ENCODE results near the gene PROSER1. TPM values are rescaled to one million over a fixed set of nuclear protein-coding genes. Genes with fewer than 3 reads are reported as not detected.

Gene PROSER1
- total and polyA plus RNA-seq, 2 of the 4 experiments (the other 2 are of a cell fraction), result 2.0 to 13.4 TPM

DNA sequence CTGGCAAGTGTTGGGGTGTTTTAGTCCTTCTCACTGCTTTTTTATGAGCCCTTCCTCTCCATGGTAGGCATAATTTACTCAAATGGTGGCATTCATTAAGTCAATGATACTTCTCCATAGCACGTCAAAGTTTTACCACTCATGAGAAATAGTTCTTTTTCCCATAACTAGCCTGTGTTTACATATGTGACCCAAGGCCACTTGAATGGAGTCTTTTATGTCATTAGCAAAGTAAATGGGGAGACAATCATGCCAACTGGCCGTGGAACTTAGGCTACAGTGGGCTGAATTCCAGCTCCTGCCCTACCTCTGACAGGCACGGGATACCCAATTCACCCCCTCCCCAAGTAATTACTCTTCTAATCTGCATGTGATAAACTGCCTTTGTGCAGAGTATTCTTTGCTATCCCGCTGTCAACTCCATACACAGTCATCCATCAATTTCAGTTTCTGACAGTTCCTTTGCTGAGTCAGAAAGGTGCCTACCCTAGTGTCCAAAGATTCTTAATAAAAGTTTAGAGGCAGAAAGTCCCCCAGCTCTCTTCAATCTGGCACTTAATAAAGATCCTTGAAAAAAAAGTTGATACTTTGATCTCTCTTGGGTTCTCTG is 16.9 kb downstream of the PROSER1 start:
- in situ Hi-C loops (cut with MboI; ENCODE audit: low sequenced_read_pairs) (no loop called here), intact Hi-C loops (cut with micrococcal nuclease) (no loop called here), dilution Hi-C loops (cut with HindIII; ENCODE audit: low sequenced_read_pairs, unreplicated experiment) (no loop called here)
- Histone ChIP-seq H3K9ac (ENCODE audit: low read depth, low read length) (no peak overlapping the region), H3K27me3 (ENCODE audit: control insufficient read depth, insufficient read depth, low read length) (no peaks in the 10 kb centered on the region), H2BK15ac (ENCODE audit: low read depth, low read length) (no peak overlapping the region), H2AK5ac (ENCODE audit: low read depth, low read length) (no peak overlapping the region), H3K56ac (ENCODE audit: extremely low read depth, insufficient read depth, low read length) (no peak overlapping the region), H3K23ac (ENCODE audit: low read depth, low read length) (no peak overlapping the region), H2AFZ (replicated peaks; ENCODE audit: low read length, poor library complexity) (no peak overlapping the region), H4K20me1 (ENCODE audit: insufficient read depth, low read length) (no peaks in the 10 kb centered on the region), H3K9me1 (ENCODE audit: insufficient read depth, low read length) (no peaks in the 10 kb centered on the region; the same call in 1 of the 2 replicates), H2BK120ac (ENCODE audit: low read depth, low read length) (no peak overlapping the region), H3K4me2 (ENCODE audit: low read depth, low read length) (no peak overlapping the region), H4K5ac (ENCODE audit: low read depth, low read length) (no peak overlapping the region), H3K4me1 (ENCODE audit: control insufficient read depth, insufficient read depth, low read length) (peaks cover 4% of the 10 kb centered on the region), H2BK5ac (ENCODE audit: low read depth, low read length, poor library complexity, severe bottlenecking) (no peak overlapping the region), H4K91ac (ENCODE audit: insufficient read depth, low read depth, low read length) (no peak overlapping the region), H3K4ac (ENCODE audit: low read depth, low read length) (no peak overlapping the region), H2AK9ac (replicated peaks; ENCODE audit: low read depth, low read length, poor library complexity) (no peak overlapping the region), H4K8ac (ENCODE audit: low read depth in 2 of 2, low read length in 2 of 2) (no peak overlapping the region), H3K79me1 (ENCODE audit: low read depth in 1 of 2, low read length in 2 of 2) (peaks cover 0 to 2% of the 10 kb centered on the region in 2 experiments; a peak in 1 of 4 replicates), H3K36me3 (ENCODE audit: control insufficient read depth, insufficient read depth, low read length) (peaks cover 17% of the 10 kb centered on the region), H3K14ac (replicated peaks; ENCODE audit: low read depth, low read length) (no peak overlapping the region), H3K18ac (ENCODE audit: low read depth, low read length) (no peak overlapping the region), H2BK20ac (ENCODE audit: low read depth, low read length) (no peak overlapping the region), H3K9me3 (ENCODE audit: control insufficient read depth, insufficient read depth, low read length) (no peaks in the 10 kb centered on the region), H3K4me3 (ENCODE audit: insufficient read depth, low read depth, low read length) (no peak overlapping the region), H3K27ac (ENCODE audit: insufficient read depth, low read length) (no peak overlapping the region)
- no peak for DNase-seq
- BruUV-seq (replicated peaks), result no TSS peak
- no peak for TF ChIP-seq MAZ (IDR thresholded peaks at IDR 0.05; ENCODE audit: borderline replicate concordance, low read depth, low read length)
- TF ChIP-seq, protein P1, sequence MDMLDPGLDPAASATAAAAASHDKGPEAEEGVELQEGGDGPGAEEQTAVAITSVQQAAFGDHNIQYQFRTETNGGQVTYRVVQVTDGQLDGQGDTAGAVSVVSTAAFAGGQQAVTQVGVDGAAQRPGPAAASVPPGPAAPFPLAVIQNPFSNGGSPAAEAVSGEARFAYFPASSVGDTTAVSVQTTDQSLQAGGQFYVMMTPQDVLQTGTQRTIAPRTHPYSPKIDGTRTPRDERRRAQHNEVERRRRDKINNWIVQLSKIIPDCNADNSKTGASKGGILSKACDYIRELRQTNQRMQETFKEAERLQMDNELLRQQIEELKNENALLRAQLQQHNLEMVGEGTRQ (IDR thresholded peaks at IDR 0.05; ENCODE audit: low read depth, low read length), result no peak
- TF ChIP-seq RFX5 (IDR thresholded peaks at IDR 0.05; ENCODE audit: low read depth, low read length), result no peak
- no peak for TF ChIP-seq POLR2A (IDR thresholded peaks at IDR 0.05; ENCODE audit: low read depth, low read length)
- TF ChIP-seq RCOR1 (IDR thresholded peaks at IDR 0.05; ENCODE audit: insufficient replicate concordance, low read length), result no peak
- TF ChIP-seq, protein P2, sequence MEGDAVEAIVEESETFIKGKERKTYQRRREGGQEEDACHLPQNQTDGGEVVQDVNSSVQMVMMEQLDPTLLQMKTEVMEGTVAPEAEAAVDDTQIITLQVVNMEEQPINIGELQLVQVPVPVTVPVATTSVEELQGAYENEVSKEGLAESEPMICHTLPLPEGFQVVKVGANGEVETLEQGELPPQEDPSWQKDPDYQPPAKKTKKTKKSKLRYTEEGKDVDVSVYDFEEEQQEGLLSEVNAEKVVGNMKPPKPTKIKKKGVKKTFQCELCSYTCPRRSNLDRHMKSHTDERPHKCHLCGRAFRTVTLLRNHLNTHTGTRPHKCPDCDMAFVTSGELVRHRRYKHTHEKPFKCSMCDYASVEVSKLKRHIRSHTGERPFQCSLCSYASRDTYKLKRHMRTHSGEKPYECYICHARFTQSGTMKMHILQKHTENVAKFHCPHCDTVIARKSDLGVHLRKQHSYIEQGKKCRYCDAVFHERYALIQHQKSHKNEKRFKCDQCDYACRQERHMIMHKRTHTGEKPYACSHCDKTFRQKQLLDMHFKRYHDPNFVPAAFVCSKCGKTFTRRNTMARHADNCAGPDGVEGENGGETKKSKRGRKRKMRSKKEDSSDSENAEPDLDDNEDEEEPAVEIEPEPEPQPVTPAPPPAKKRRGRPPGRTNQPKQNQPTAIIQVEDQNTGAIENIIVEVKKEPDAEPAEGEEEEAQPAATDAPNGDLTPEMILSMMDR (conservative IDR thresholded peaks at IDR 0.05; ENCODE audit: low read depth, low read length), result no peak
- no peak for TF ChIP-seq RAD21 (IDR thresholded peaks at IDR 0.05; ENCODE audit: low read length)
- TF ChIP-seq MXI1 (IDR thresholded peaks at IDR 0.05; ENCODE audit: borderline replicate concordance, low read depth, low read length), result no peak
- TF ChIP-seq CEBPB (IDR thresholded peaks at IDR 0.05; ENCODE audit: low read depth, low read length), result no peak
- TF ChIP-seq BHLHE40 (IDR thresholded peaks at IDR 0.05; ENCODE audit: low read depth, low read length), result no peak
- TF ChIP-seq FOS (IDR thresholded peaks at IDR 0.05; ENCODE audit: low read depth, low read length), result no peak
- TF ChIP-seq MAFK (IDR thresholded peaks at IDR 0.05; ENCODE audit: low read depth, low read length), result no peak
- 80% methylated on average over 1 of the region's 4 CpGs; no CpG with 5 or more reads in 1 of the 2 experiments for WGBS, 2 experiments (ENCODE audit: extremely low coverage in 2 of 2, insufficient read length in 1 of 2)
- POLR2A ChIA-PET (ENCODE audit: unreplicated experiment), result no interaction called here
- CTCF ChIA-PET, result interaction anchor here (1.2 kb wide), 1 partner anchor 12 kb away, joined by 4 read pairs; no protein-coding TSS in a partner anchor
- ATAC-seq (ENCODE audit: low read depth), result no peak
